Measurements from ENCODE around the gene CEL. TPM values are rescaled to one million over a fixed set of nuclear protein-coding genes. Genes with fewer than 3 reads are reported as not detected.

The CEL gene
- polyA plus RNA-seq, 6 donors from 2014 or later = 0.11 TPM; not detected in 5

DNA sequence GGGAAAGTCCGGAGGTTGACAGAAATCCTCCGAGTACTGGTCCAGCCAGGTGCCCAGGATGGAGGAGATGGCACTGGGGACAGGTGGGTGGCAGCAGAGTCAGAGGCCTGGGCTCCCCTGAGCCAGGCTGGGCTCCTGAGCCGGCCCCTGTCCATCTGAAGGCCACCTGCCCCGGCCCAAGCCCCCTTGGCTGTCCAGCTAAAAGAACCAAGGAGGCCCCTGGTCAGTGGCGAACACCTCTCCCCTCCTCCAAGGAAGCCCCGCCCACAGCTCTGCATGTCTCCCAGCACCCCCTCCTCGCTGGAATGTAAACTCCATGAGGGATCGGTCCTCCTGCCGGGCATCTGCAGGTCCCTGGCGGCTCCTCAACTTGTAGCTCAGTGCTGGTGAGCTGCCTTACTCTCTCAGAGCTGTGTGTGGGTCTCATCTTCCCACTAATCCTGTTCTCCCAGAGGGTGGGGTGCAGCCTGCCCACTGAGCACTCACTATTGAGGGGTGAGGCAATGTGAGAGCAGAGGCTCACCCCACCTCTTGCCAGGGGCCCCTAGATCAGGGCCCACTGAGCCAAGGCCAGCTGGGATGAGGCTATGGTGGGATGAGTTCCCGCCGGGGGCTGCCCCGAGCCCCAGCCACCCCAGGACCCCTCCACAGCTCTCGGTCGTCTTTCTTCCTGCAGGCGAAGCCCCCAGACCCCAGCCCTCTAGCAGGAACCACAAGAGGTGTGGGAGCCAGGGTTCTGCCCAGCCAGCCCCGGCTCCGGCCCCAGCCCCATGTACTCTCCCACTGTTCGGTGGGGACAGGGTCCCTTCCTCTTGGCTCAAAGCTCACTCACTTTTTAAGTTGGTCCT lies 47.2 kb downstream of the CEL start:
- H3K27me3 Mint-ChIP-seq = no peaks in the 10 kb centered on the region
- ATAC-seq (ENCODE audit: low read depth in 2 of 2) (no peak), DNase-seq (no peak)
- peaks cover 0 to 7% of the 10 kb centered on the region in 2 donors for H3K36me3 Mint-ChIP-seq
- H3K27ac Mint-ChIP-seq = peak overlapping the region in 3 of 6 donors; percentile 67 to 98 (median 83)
- peaks cover 16 to 25% (median 24%) of the 10 kb centered on the region in 3 donors for H3K4me1 Mint-ChIP-seq
- no peaks in the 10 kb centered on the region for H3K9me3 Mint-ChIP-seq
- no peak overlapping the region for H3K4me3 Mint-ChIP-seq

DNA sequence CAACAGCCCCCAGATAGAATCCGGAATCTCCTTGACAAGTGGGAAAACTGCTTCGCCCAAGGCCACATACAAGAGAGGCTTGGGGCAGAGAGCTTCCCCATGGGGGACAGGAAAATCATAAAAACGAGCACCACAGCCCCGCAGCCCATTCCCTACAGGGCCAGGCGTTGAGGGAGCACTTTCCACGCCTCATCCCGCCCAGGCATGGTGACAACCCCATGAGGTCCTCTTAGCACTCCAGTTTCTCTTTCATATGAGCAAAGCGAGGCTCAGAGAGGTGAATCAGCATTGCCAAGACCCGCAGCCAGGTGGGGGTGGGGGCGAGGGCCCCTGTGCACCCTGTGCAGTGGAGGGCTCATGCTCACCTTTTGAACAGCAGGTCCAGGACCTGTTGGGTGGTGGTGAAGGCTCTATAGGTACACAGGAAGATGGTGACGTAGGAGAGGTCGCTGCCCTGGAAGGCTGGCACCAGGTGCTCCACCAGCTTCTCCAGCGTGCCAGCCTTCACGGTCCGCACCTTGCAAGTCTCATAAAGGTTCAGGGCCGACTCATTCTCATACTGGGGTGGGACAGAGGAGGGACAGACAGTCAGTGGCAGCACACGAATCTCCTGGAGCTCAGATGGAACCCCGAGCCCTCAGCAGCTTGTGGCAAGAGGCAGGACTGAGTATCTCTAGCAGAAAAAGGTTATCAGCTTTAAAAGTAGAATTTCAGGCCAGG lies 48.3 kb downstream of the CEL start:
- Mint-ChIP-seq H3K36me3 (peaks cover 0 to 7% of the 10 kb centered on the region in 2 donors), H3K9me3 (no peaks in the 10 kb centered on the region), H3K27ac (peak overlapping the region in 3 of 6 donors; percentile 82 to 98 (median 83)), H3K27me3 (no peaks in the 10 kb centered on the region), H3K4me3 (peak overlapping the region in 1 of 8 donors; percentile 53), H3K4me1 (peaks cover 26 to 35% (median 34%) of the 10 kb centered on the region in 3 donors)
- DNase-seq = no peak
- ATAC-seq (ENCODE audit: low read depth in 2 of 2) = no peak

DNA sequence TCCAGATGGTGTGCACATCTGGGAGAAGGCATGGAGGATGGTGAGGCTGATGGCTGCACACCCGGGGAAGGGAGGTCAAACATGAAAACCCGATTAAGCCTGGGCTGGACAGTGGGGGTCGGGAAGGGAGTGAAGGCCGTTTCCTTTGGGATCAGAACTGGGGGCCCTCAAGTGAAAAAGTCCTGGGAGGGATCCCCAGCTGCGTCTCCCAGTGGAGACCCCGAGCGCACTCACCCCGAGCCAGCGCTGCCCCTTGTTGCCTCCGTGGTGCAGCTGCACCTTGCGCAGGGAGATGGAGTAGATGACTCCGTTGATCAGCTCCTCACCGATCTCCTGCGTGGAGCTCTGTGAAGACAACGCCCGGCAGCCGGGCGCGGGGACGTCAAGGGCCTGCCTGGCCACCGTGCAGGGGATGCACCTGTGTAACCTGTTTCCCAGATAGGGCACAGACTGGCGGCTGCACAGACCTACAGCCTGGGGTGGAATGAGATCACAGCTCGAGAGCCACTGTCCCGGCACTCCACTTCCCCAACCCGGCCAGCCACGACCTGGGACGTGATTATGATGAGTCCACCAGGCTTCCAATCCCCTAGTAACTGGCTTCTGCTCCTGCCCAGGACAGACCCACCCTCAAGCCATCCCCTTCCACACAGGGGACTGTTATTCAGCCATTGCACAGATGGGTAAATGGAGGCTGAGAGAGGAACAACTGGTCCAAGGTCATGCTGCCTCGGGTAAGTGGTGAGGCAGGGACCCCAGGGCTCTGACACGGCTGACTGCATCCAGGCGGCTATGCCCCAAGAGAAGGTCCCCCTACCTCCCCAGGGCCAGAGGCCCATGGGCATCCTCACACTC lies 50.3 kb downstream of the CEL start:
- no peaks in the 10 kb centered on the region for H3K36me3 Mint-ChIP-seq
- peaks cover 27 to 44% (median 40%) of the 10 kb centered on the region in 3 donors for H3K4me1 Mint-ChIP-seq
- peak overlapping the region in 6 of 8 donors; percentile 35 to 60 (median 56) for H3K4me3 Mint-ChIP-seq
- H3K27ac Mint-ChIP-seq = peak overlapping the region; percentile 94 to 98 (median 96)
- no peaks in the 10 kb centered on the region for H3K27me3 Mint-ChIP-seq
- ATAC-seq (ENCODE audit: low read depth in 2 of 2) (no peak), DNase-seq (no peak)
- no peaks in the 10 kb centered on the region for H3K9me3 Mint-ChIP-seq

DNA sequence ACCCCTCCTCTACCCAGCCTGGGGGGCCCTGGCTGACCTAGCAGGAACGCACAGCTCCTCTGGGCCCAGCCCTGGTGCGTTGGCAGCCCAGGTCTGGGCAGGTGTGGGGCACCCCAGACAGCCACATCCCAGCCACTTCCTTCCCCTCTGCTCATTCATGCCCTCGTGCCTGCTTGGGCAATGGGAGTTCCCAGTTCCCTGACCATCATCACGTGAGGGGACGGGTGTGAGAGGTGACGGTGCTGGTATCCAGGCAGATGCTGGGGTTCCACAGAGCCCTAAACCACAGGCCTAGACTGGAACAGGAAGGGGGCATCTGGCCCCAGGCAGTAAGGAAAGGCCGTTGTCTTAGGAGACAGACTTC lies 50.9 kb downstream of the CEL start:
- Mint-ChIP-seq H3K9me3 (no peaks in the 10 kb centered on the region), H3K4me1 (peaks cover 30 to 45% (median 40%) of the 10 kb centered on the region in 3 donors), H3K36me3 (no peaks in the 10 kb centered on the region), H3K27ac (peak overlapping the region; percentile 94 to 98 (median 96)), H3K4me3 (peak overlapping the region; percentile 29 to 61 (median 56)), H3K27me3 (no peaks in the 10 kb centered on the region)
- peak; percentile 84 for DNase-seq
- ATAC-seq (ENCODE audit: low read depth in 2 of 2) = peak; percentile 85 to 87

DNA sequence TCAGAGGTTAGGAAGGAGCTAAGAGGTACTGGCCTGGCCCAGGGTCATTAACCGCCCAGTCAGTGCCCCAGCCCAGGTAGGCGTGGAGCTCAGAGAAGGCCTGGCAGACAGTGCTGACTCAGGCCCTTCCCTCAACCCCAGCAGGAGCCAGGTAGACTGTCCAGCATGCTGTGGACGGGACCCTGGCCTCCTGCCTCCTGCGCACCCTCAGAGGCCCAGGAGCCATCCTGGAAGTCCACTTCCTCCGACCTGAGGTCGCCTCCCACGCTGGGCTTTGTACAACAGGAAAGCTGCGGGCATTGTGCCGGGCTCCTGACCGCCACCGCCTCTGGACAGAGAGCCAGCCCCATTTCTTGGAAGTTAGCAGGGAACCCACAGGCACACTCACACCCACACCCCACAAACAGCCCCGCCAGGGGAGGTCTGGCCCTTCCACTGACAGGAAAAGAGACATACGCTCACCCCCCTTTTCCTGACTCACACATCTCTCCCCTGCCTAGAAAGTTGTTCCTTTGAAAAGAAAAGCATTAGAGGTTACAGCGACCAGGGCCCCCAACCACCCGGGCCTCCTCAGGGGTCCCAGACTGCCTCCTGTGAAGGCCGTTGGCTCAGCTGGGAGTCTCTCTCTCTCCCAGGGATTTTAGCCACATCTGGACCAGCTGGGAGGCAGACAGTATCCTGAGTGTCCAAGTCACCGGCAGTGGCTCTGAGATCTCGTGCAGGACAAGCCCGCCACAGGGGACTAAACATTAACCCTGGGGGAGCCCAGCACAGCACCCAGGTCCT lies 51.6 kb downstream of the CEL start:
- H3K9me3 Mint-ChIP-seq = no peaks in the 10 kb centered on the region
- no peaks in the 10 kb centered on the region for H3K36me3 Mint-ChIP-seq
- H3K27me3 Mint-ChIP-seq = no peaks in the 10 kb centered on the region
- DNase-seq = no peak
- no peak for ATAC-seq (ENCODE audit: low read depth in 2 of 2)
- H3K27ac Mint-ChIP-seq = peak overlapping the region; percentile 94 to 98 (median 96)
- H3K4me3 Mint-ChIP-seq = peak overlapping the region in 7 of 8 donors; percentile 21 to 64 (median 57)
- peaks cover 34 to 49% (median 45%) of the 10 kb centered on the region in 3 donors for H3K4me1 Mint-ChIP-seq

DNA sequence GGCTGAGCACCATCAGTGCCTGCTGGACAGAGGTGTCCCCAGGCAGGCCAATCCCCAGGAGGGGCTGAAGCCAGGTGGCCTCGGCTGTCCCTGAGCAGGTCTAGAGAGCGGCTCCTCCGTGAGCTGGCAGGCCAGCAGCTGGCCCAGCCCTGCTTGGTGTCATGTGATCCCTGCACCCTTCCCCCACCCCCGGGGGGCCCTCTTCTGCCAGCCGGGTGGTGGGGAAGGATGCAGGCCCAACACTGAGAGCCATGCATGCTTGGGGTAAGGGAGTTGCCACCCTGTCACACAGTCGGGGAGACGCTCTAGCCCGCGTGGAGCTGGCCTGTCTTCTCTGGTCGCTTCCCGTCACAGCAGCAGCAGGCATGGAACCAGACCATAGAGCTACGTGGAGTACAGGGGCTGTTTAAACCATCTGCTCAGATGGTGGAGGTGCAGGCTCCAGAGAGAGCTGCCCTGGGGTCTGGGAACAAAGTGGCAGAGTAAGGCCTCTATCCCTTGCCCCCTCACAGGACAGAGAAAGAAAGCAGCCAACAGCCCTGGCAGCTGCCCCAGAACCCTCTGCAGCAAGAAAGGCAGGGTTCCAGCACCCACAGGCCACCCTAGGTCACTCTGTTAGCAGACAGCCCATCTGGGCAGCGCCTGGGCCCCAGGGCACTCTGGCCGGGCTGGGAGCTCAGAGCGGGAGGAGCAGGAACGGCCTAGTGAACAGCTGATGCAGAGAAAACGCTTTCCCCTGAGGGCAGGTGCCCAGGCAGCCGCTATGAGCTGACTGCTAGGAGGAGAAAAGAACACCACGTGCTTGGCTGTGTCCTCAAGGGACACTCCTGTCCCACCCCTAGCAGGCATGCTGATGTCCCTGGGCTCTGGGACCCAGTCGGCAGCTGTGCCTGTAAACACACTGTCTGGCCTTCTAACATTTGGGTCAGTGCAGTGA lies 52.4 kb downstream of the CEL start:
- peak overlapping the region; percentile 85 to 98 (median 96) for H3K27ac Mint-ChIP-seq
- peaks cover 41 to 49% (median 45%) of the 10 kb centered on the region in 3 donors for H3K4me1 Mint-ChIP-seq
- peak overlapping the region in 7 of 8 donors; percentile 12 to 75 (median 42) for H3K4me3 Mint-ChIP-seq
- DNase-seq (peak; percentile 35), ATAC-seq (ENCODE audit: low read depth in 2 of 2) (peak; percentile 2 to 5)
- no peaks in the 10 kb centered on the region for H3K27me3 Mint-ChIP-seq
- no peaks in the 10 kb centered on the region for H3K36me3 Mint-ChIP-seq
- no peaks in the 10 kb centered on the region for H3K9me3 Mint-ChIP-seq

DNA sequence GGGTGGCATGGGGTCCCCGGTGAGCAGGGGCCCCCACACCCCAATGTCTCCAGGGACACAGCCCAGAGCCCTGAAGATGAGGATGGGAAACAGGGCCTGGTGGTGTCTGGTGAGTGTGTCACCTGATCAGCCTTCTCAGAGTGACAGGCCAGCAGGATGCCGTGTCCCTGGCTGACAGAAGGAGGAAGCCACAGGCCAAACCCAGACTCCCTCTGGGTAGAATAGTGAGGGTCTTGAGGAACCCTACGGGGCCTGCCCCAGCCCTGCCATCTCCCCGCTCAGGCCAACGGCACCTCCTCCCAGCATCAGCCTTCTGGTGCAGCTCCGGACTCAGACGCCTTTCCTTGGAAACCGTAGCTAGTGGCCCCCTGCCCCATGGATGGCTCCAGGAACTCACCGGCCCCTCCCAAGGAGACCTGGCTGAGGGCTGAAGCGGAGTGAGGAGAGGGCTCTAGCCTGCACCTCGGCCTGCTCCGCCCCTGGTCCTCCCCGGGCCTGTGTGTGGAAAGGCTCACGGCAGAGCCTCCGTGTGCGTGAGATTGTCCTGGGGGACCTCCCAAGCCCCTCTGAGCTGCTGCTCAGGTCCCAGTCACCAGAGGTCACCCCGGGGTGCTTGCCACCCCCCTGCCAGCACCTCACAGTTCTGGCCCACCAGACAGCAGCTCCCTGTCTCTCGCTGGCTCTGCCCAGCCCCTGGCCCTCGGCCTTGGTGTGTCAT lies 53.3 kb downstream of the CEL start:
- Mint-ChIP-seq H3K9me3 (no peaks in the 10 kb centered on the region), H3K4me1 (peaks cover 41 to 51% (median 49%) of the 10 kb centered on the region in 3 donors), H3K36me3 (no peaks in the 10 kb centered on the region), H3K27ac (peak overlapping the region in 5 of 6 donors; percentile 44 to 98 (median 95)), H3K4me3 (peak overlapping the region in 3 of 8 donors; percentile 12 to 47 (median 42)), H3K27me3 (no peaks in the 10 kb centered on the region)
- ATAC-seq (ENCODE audit: low read depth in 2 of 2) (peak in 1 of 2 donors; percentile 2), DNase-seq (peak; percentile 37)

DNA sequence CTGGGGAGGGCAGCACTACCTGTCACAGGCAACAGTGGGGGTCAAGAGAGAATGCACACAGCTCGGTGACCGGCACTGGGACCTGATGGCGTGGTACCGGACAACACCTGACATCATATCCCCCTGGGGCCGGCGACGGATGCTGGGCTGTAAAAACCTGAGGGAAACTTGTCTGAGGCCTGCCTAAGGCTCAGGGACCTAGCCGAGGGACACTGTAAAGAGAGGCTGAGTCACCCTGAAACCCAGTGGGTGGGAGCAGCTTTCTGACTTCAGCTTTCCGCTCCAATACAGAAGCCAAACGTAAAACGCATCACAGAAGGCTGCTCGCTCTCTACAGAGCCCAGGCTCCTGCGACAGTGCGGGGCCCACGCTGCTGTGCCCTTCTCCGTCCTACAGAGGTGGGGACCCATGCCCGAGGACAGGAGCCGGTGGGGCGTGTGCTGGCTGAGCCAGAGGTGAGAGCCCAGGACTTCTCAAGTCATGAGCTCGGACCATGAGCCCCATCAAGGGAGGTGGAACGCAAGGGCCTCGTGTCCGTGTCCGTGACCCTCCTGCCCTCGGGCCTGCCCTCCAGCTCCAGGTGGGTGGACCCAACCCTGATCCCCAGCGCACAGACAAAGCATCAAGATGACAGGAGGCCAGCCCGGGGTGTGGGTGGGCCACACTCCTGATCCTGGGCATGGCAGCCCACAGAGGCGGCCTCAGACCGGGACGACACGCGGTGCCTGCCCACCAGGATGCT lies 54.0 kb downstream of the CEL start:
- H3K4me3 Mint-ChIP-seq = peak overlapping the region in 1 of 8 donors; percentile 29
- ATAC-seq (ENCODE audit: low read depth in 2 of 2) (peak in 1 of 2 donors; percentile 7), DNase-seq (no peak)
- peak overlapping the region in 2 of 6 donors; percentile 27 to 98 for H3K27ac Mint-ChIP-seq
- H3K4me1 Mint-ChIP-seq = peaks cover 41 to 56% (median 49%) of the 10 kb centered on the region in 3 donors
- H3K27me3 Mint-ChIP-seq = no peaks in the 10 kb centered on the region
- H3K9me3 Mint-ChIP-seq = no peaks in the 10 kb centered on the region
- no peaks in the 10 kb centered on the region for H3K36me3 Mint-ChIP-seq

DNA sequence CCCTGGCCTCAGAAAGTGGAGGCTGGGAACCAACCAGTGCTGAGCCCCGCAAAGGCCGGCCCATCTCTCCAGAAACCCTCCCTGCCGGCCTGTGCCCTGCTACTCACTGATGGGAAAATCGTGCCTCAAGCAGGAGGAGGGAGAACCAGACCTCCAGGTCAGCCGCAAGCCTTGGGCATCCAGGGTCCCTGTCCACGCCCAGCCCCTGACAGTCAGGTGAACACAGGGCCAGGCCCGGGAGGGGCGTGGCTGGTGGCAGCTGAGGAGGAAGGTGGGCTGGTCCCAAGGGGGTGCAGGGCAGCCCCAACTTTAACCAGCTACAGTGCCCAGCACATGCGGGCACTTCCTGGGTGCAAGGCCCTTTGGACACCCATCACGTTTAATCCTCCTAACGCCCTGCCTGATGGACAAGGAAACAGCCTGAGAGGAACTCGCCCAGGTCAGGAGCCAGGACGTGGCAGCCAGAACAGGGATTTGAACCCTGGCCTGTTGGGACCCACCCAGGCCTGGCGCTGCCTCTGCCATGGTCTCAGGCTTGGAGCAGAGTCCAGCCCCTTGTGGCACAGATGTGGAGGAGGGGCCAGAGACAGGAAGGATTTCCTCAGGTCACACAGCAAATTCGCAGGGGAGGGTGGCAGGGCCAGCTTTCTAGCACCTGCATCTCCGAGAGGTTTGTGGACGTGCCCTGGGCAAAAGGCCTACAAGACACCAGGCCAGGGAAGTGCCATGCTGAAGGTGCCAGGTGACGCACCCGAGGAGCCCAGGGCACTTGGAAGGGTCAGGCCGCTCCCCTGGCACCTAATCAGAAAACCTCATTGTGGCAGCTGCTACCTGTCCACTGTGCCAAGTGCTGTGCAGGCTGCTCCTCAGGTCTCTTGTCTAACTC lies 54.8 kb downstream of the CEL start:
- no peak overlapping the region for H3K4me3 Mint-ChIP-seq
- no peaks in the 10 kb centered on the region for H3K36me3 Mint-ChIP-seq

More for the DNA sequence above, 54.8 kb downstream of the CEL start:
- H3K9me3 Mint-ChIP-seq = no peaks in the 10 kb centered on the region
- no peaks in the 10 kb centered on the region for H3K27me3 Mint-ChIP-seq
- H3K4me1 Mint-ChIP-seq = peaks cover 44 to 55% (median 49%) of the 10 kb centered on the region in 3 donors
- H3K27ac Mint-ChIP-seq = peak overlapping the region in 1 of 6 donors; percentile 98
- ATAC-seq (ENCODE audit: low read depth in 2 of 2) (no peak), DNase-seq (no peak)
